HepG2 (cell line): Measurements from ENCODE around the gene ZIM2. TPM values are rescaled to one million over a fixed set of nuclear protein-coding genes. Genes with fewer than 3 reads are reported as not detected.

Experiments used
- CBFB ChIP-seq: sonication (generic); formaldehyde crosslinking; IDR thresholded peaks from 2 replicates; pipeline ENCODE4 v1.4.0; 2020; ENCODE audit warnings: missing genetic modification reagents
- GATA4 ChIP-seq: sonication (generic); IDR thresholded peaks from 2 replicates; pipeline ENCODE4 v1.6.1; 2016; ENCODE audit warnings: antibody characterized with exemption, low read depth, borderline replicate concordance
- IRX3 ChIP-seq: sonication (generic); formaldehyde crosslinking; IDR thresholded peaks from 2 replicates; pipeline ENCODE4 v1.8.1; 2023; ENCODE audit warnings: mild to moderate bottlenecking, low read depth, missing genetic modification reagents, borderline replicate concordance
- JDP2 ChIP-seq: sonication (generic); formaldehyde crosslinking; IDR thresholded peaks from 2 replicates; pipeline ENCODE4 v1.8.1; 2022; ENCODE audit warnings: missing genetic modification reagents, borderline replicate concordance
- PHF8 ChIP-seq: sonication (generic); formaldehyde crosslinking; IDR thresholded peaks from 2 replicates; pipeline ENCODE4 v1.5.0; 2020; ENCODE audit warnings: missing genetic modification reagents
- RCOR2 ChIP-seq: IDR thresholded peaks from 2 replicates; pipeline ENCODE4 v1.6.1; 2016; ENCODE audit warnings: missing biosample characterization, missing genetic modification reagents
- TEAD2 ChIP-seq: sonication (generic); formaldehyde crosslinking; IDR thresholded peaks from 2 replicates; pipeline ENCODE4 v1.9.0; 2021; ENCODE audit warnings: missing genetic modification reagents
- ZNF17 ChIP-seq: sonication (generic); formaldehyde crosslinking; IDR thresholded peaks from 2 replicates; pipeline ENCODE4 v1.5.0; 2020; ENCODE audit warnings: mild to moderate bottlenecking, missing genetic modification reagents
- ZNF180 ChIP-seq: sonication (generic); formaldehyde crosslinking; IDR thresholded peaks from 2 replicates; pipeline ENCODE4 v1.4.0; 2020; ENCODE audit warnings: low read depth, missing genetic modification reagents, borderline replicate concordance
- ZNF234 ChIP-seq: sonication (generic); formaldehyde crosslinking; conservative IDR thresholded peaks from 2 replicates; pipeline ENCODE4 v1.5.1; 2020; ENCODE audit warnings: mild to moderate bottlenecking, missing genetic modification reagents
- ZNF441 ChIP-seq: sonication (generic); formaldehyde crosslinking; IDR thresholded peaks from 2 replicates; pipeline ENCODE4 v1.7.0; 2021; ENCODE audit warnings: missing genetic modification reagents, borderline replicate concordance
- ZSCAN9 ChIP-seq: IDR thresholded peaks from 2 replicates; pipeline ENCODE4 v1.6.1; 2016; ENCODE audit warnings: borderline replicate concordance
- polyA plus RNA-seq, 8 experiments: library from polyadenylated mRNA; depleted of rRNA in 3 of 8; stranded (reverse) in 7 of 8; unstranded in 1 of 8; fragments of >200 nt; fragmentation: Illumina TruSeq in 4 of 8; extraction: Trizol in 4 of 8; gene quantifications; 2 replicates each; pipeline versions ENCODE4 v1.2.1 to v1.2.3, GENCODE V29; 2011 to 2016; ENCODE audit warnings: low read depth in 4 of 8, missing spikeins in 1 of 8, mixed read lengths in 1 of 8; ENCODE audit not compliant: insufficient read depth in 1 of 8
- total RNA-seq, 5 experiments: library from RNA; depleted of rRNA; stranded (reverse); fragments of >200 nt; fragmentation: Illumina TruSeq; extraction: Trizol; gene quantifications; 2 replicates each; pipeline ENCODE4 v1.2.3, GENCODE V29; 2016; ENCODE audit warnings: low read depth in 1 of 5
- TF ChIP-seq, protein P1 (sequence below): sonication (generic); formaldehyde crosslinking; IDR thresholded peaks from 2 replicates; pipeline ENCODE4 v1.8.0; 2022; ENCODE audit warnings: mild to moderate bottlenecking, missing genetic modification reagents, borderline replicate concordance
- TF ChIP-seq, protein P2 (sequence below): sonication (generic); formaldehyde crosslinking; conservative IDR thresholded peaks from 2 replicates; pipeline ENCODE4 v1.4.0; 2020; ENCODE audit warnings: missing genetic modification reagents
- TF ChIP-seq, protein P3 (sequence below): sonication (generic); formaldehyde crosslinking; IDR thresholded peaks from 2 replicates; pipeline ENCODE4 v1.5.0; 2020; ENCODE audit warnings: mild to moderate bottlenecking, missing genetic modification reagents, moderate library complexity
- TF ChIP-seq, protein P4 (sequence below): sonication (generic); formaldehyde crosslinking; IDR thresholded peaks from 2 replicates; pipeline ENCODE4 v1.5.1; 2020; ENCODE audit warnings: mild to moderate bottlenecking, missing genetic modification reagents, borderline replicate concordance
- TF ChIP-seq, protein P5 (sequence below): sonication (generic); formaldehyde crosslinking; IDR thresholded peaks from 2 replicates; pipeline ENCODE4 v1.8.1; 2023; ENCODE audit warnings: mild to moderate bottlenecking, missing genetic modification reagents

The ZIM2 gene
- total and polyA plus RNA-seq, 2 of the 13 experiments (the other 11 are each of a cell fraction or from before 2014, with no cell fraction given), result 7.2 to 10.3 TPM

DNA sequence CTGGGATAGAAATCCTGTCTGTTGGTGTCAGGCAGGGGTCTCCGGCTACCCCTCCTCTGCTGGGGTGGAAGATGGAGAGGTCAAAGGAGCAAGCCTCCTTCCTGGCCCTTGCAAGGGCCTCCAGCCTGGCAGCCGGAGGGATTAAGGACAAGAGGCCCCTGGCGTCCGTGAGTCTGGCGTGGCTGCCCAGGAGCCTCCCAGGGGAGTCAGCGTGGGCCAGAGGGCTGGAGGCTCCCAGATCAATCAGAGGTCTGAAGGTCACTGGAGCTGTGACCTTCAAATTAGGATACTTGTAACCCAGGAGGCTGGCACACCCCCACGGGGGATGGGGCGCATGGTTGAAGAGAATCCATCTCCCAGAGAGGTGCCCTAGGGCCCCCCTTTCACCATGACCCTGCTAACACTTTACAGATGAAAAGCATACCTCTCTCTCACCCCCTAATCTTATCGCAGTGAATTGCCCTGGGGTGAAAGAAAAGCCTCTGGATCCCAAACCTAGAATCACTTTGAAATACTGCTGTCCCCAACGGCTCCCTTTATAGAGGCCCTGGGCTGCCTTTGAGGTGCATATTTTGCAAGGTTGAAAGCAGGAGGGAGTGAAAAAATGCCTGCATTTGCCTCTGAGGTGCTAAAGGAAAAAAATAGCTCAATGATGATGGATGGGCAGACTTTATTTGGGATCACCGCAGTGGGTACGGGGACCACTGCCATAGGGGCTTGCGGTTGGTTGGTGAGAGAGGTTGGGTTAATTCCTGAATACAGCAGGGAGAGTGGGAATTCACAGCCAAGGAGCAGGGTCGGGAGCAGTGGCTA, 44.9 kb upstream of the ZIM2 start (continued):
- TF ChIP-seq, protein P1, sequence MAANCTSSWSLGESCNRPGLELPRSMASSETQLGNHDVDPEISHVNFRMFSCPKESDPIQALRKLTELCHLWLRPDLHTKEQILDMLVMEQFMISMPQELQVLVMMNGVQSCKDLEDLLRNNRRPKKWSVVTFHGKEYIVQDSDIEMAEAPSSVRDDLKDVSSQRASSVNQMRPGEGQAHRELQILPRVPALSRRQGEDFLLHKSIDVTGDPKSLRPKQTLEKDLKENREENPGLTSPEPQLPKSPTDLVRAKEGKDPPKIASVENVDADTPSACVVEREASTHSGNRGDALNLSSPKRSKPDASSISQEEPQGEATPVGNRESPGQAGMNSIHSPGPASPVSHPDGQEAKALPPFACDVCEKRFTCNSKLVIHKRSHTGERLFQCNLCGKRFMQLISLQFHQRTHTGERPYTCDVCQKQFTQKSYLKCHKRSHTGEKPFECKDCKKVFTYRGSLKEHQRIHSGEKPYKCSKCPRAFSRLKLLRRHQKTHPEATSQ (CRISPR knock-in tag), result 0 out of 2 replicates have a peak, but pooled peaks have one; percentile 64
- TF ChIP-seq PHF8 (CRISPR knock-in tag) (no peak), ZSCAN9 (CRISPR knock-in tag) (no peak), TEAD2 (CRISPR knock-in tag) (no peak), ZNF17 (CRISPR knock-in tag) (no peak), ZNF234 (no peak), IRX3 (CRISPR knock-in tag) (no peak), ZNF180 (CRISPR knock-in tag) (no peak), GATA4 (peak; percentile 83), RCOR2 (CRISPR knock-in tag) (no peak; the same call in 1 of the 2 replicates), ZNF441 (CRISPR knock-in tag) (no peak), CBFB (CRISPR knock-in tag) (peak; percentile 53; the same call in 1 of the 2 replicates), JDP2 (CRISPR knock-in tag) (no peak)
- TF ChIP-seq, protein P2, sequence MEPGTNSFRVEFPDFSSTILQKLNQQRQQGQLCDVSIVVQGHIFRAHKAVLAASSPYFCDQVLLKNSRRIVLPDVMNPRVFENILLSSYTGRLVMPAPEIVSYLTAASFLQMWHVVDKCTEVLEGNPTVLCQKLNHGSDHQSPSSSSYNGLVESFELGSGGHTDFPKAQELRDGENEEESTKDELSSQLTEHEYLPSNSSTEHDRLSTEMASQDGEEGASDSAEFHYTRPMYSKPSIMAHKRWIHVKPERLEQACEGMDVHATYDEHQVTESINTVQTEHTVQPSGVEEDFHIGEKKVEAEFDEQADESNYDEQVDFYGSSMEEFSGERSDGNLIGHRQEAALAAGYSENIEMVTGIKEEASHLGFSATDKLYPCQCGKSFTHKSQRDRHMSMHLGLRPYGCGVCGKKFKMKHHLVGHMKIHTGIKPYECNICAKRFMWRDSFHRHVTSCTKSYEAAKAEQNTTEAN (CRISPR knock-in tag), result no peak
- TF ChIP-seq, protein P3, sequence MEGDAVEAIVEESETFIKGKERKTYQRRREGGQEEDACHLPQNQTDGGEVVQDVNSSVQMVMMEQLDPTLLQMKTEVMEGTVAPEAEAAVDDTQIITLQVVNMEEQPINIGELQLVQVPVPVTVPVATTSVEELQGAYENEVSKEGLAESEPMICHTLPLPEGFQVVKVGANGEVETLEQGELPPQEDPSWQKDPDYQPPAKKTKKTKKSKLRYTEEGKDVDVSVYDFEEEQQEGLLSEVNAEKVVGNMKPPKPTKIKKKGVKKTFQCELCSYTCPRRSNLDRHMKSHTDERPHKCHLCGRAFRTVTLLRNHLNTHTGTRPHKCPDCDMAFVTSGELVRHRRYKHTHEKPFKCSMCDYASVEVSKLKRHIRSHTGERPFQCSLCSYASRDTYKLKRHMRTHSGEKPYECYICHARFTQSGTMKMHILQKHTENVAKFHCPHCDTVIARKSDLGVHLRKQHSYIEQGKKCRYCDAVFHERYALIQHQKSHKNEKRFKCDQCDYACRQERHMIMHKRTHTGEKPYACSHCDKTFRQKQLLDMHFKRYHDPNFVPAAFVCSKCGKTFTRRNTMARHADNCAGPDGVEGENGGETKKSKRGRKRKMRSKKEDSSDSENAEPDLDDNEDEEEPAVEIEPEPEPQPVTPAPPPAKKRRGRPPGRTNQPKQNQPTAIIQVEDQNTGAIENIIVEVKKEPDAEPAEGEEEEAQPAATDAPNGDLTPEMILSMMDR (CRISPR knock-in tag), result no peak
- TF ChIP-seq, protein P4, sequence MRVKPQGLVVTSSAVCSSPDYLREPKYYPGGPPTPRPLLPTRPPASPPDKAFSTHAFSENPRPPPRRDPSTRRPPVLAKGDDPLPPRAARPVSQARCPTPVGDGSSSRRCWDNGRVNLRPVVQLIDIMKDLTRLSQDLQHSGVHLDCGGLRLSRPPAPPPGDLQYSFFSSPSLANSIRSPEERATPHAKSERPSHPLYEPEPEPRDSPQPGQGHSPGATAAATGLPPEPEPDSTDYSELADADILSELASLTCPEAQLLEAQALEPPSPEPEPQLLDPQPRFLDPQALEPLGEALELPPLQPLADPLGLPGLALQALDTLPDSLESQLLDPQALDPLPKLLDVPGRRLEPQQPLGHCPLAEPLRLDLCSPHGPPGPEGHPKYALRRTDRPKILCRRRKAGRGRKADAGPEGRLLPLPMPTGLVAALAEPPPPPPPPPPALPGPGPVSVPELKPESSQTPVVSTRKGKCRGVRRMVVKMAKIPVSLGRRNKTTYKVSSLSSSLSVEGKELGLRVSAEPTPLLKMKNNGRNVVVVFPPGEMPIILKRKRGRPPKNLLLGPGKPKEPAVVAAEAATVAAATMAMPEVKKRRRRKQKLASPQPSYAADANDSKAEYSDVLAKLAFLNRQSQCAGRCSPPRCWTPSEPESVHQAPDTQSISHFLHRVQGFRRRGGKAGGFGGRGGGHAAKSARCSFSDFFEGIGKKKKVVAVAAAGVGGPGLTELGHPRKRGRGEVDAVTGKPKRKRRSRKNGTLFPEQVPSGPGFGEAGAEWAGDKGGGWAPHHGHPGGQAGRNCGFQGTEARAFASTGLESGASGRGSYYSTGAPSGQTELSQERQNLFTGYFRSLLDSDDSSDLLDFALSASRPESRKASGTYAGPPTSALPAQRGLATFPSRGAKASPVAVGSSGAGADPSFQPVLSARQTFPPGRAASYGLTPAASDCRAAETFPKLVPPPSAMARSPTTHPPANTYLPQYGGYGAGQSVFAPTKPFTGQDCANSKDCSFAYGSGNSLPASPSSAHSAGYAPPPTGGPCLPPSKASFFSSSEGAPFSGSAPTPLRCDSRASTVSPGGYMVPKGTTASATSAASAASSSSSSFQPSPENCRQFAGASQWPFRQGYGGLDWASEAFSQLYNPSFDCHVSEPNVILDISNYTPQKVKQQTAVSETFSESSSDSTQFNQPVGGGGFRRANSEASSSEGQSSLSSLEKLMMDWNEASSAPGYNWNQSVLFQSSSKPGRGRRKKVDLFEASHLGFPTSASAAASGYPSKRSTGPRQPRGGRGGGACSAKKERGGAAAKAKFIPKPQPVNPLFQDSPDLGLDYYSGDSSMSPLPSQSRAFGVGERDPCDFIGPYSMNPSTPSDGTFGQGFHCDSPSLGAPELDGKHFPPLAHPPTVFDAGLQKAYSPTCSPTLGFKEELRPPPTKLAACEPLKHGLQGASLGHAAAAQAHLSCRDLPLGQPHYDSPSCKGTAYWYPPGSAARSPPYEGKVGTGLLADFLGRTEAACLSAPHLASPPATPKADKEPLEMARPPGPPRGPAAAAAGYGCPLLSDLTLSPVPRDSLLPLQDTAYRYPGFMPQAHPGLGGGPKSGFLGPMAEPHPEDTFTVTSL, result peak; percentile 48; the same call in 1 of the 2 replicates
- TF ChIP-seq, protein P5, sequence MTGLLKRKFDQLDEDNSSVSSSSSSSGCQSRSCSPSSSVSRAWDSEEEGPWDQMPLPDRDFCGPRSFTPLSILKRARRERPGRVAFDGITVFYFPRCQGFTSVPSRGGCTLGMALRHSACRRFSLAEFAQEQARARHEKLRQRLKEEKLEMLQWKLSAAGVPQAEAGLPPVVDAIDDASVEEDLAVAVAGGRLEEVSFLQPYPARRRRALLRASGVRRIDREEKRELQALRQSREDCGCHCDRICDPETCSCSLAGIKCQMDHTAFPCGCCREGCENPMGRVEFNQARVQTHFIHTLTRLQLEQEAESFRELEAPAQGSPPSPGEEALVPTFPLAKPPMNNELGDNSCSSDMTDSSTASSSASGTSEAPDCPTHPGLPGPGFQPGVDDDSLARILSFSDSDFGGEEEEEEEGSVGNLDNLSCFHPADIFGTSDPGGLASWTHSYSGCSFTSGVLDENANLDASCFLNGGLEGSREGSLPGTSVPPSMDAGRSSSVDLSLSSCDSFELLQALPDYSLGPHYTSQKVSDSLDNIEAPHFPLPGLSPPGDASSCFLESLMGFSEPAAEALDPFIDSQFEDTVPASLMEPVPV, result no peak
